Thyroid gland (tissue), 4 donors: Measurements from ENCODE around the gene FAM229B.

Source experiments
- CTCF ChIP-seq, 6 experiments: fragments of 200-600 bp in 3 of 6; fragments of 450-650 bp in 3 of 6; sonication (generic) in 3 of 6; IDR thresholded peaks; one replicate each; pipeline ENCODE4 v1.5.1; 2016 to 2019; ENCODE audit warnings: antibody characterized with exemption in 6 of 6, mild to moderate bottlenecking in 2 of 6, inconsistent platforms in 1 of 6, moderate library complexity in 1 of 6
- POLR2A ChIP-seq, 2 donors: fragments of 450-650 bp; IDR thresholded peaks; one replicate each; pipeline ENCODE4 v1.6.1; 2017; ENCODE audit warnings: antibody characterized with exemption in 2 of 2, mild to moderate bottlenecking in 2 of 2, moderate library complexity in 1 of 2

- TF ChIP-seq CTCF (IDR thresholded peaks at IDR 0.05) (no peak), POLR2A (IDR thresholded peaks at IDR 0.05) (no peak)
These were observed 60.7 kb downstream of the FAM229B start for GRCh38 chr6:112148103-112148502.
